ENCODE measurements around the gene FGF18.

FGF18 gene

DNA sequence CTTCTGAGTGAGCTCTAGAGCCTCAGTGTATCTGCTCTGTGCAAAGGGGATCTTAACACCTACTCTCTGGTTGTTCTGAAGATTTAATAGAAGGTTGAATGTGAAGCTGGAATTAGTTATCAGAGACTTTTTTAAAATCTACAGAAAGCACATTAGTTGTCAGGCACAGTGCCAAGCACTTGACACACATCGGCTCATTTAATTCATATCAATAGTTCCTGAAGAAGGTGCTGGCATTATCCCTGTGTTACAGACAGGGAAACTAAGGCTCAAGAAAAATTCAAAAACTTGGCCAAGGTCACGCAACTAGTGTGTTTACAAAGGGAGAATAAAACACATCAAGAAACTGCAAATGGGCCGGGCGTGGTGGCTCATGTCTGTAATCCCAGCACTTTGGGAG is 80.2 kb downstream of the FGF18 start:
- no peak overlapping the region for H3K27ac ChIP-seq
- TF ChIP-seq, protein P1, sequence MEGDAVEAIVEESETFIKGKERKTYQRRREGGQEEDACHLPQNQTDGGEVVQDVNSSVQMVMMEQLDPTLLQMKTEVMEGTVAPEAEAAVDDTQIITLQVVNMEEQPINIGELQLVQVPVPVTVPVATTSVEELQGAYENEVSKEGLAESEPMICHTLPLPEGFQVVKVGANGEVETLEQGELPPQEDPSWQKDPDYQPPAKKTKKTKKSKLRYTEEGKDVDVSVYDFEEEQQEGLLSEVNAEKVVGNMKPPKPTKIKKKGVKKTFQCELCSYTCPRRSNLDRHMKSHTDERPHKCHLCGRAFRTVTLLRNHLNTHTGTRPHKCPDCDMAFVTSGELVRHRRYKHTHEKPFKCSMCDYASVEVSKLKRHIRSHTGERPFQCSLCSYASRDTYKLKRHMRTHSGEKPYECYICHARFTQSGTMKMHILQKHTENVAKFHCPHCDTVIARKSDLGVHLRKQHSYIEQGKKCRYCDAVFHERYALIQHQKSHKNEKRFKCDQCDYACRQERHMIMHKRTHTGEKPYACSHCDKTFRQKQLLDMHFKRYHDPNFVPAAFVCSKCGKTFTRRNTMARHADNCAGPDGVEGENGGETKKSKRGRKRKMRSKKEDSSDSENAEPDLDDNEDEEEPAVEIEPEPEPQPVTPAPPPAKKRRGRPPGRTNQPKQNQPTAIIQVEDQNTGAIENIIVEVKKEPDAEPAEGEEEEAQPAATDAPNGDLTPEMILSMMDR (conservative IDR thresholded peaks at IDR 0.05) = no peak

DNA sequence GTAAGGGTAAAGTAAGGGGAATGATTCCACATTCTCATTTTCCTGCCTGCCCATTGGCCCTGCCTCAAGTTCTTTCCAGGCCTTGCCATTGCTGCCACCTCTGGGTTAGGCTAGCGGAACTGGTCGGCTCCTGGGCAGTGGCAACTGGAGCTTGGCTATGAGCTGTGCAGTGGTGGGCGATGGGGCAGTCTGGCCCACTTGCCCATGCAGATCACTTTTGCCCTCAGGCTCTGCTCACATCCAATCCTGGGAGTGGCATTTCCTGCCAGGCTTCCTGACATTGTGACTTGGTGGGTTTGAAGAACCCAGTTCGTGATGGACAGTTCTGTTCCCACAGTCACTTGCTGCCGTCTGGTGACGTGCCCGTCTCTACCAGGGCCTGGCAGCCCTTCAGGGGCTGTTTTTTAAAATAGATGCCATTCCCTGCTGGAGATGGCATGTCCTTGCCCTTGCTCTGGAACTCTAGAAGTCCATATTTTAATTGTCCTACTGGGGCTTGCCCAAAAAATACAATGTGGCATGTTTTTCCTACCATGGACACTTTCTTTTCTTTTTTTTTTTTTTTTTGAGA is 86.1 kb downstream of the FGF18 start:
- TF ChIP-seq, protein P1 (conservative IDR thresholded peaks at IDR 0.05) = no peak
- no peak overlapping the region for H3K27ac ChIP-seq

DNA sequence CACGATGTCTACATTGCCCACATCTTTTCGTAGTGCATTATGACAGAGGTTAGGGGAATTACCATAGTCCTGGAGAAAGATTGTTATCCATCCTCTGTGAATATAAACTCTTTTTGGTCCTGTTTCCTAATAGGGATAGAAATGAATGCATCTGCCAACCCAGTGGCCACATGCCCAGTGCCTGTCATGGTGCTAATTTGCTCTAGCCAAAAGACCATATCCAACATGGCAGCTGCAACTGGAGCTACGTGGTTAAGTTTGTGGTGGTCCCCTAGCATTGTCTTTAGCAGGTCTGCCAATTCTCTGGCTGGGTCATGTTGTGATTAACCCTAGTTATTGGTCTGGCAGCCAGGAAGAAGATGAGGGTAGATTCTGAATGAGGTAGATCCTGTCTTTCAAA is 87.5 kb downstream of the FGF18 start:
- TF ChIP-seq, protein P1 (conservative IDR thresholded peaks at IDR 0.05) = no peak
- H3K27ac ChIP-seq = no peak overlapping the region

Measured in VCaP (cell line).